Lung (tissue), 12 donors: ENCODE results near the gene RPL27. TPM values are rescaled to one million over a fixed set of nuclear protein-coding genes. Genes with fewer than 3 reads are reported as not detected.

Experiments
- ATAC-seq: fragments of 200-7000 bp; cut with Tn5 transposase; one replicate; pipeline ENCODE4 v1.9.1; 2020; ENCODE audit warnings: moderate number of reproducible peaks; ENCODE audit not compliant: insufficient read depth, low FRiP score
- DNase-seq, 3 donors: peaks; one replicate each; pipeline ENCODE4 v3.0.0-alpha.2; 2013 to 2017
- H3K27ac ChIP-seq, 2 donors: one replicate each; pipeline ENCODE4 v1.5.1; 2013; ENCODE audit warnings: mild to moderate bottlenecking in 2 of 2, moderate library complexity in 2 of 2, control low read depth in 1 of 2, inconsistent platforms in 1 of 2, low read depth in 1 of 2, low read length in 1 of 2
- H3K27me3 ChIP-seq, 3 donors: one replicate each; pipeline ENCODE4 v1.5.1; 2013; ENCODE audit warnings: low read length in 2 of 3; ENCODE audit not compliant: control insufficient read depth in 3 of 3, insufficient read depth in 3 of 3
- H3K36me3 ChIP-seq, 4 donors: one replicate each; pipeline ENCODE4 v1.5.1; 2013; ENCODE audit warnings: low read length in 4 of 4, mild to moderate bottlenecking in 1 of 4, moderate library complexity in 1 of 4; ENCODE audit not compliant: control insufficient read depth in 4 of 4, insufficient read depth in 4 of 4
- H3K4me1 ChIP-seq, 5 donors: one replicate each; pipeline ENCODE4 v1.5.1; 2013; ENCODE audit warnings: low read length in 5 of 5, mild to moderate bottlenecking in 2 of 5, moderate library complexity in 1 of 5; ENCODE audit not compliant: control insufficient read depth in 5 of 5, insufficient read depth in 5 of 5
- H3K4me3 ChIP-seq: one replicate; pipeline ENCODE4 v1.5.1; 2013; ENCODE audit warnings: mild to moderate bottlenecking, control low read depth, moderate library complexity
- H3K9ac ChIP-seq, 2 donors: one replicate each; pipeline ENCODE4 v1.5.1; 2013; ENCODE audit warnings: low read length in 2 of 2, control low read depth in 1 of 2; ENCODE audit not compliant: insufficient read depth in 1 of 2
- H3K9me3 ChIP-seq, 4 donors: one replicate each; pipeline ENCODE4 v1.5.1; 2013; ENCODE audit warnings: low read length in 3 of 4, mild to moderate bottlenecking in 1 of 4, moderate library complexity in 1 of 4; ENCODE audit not compliant: control insufficient read depth in 4 of 4, insufficient read depth in 3 of 4
- WGBS, 2 donors: extraction: QIAGEN DNeasy Blood & Tissue Kit; methylation state at CpG; one replicate each; pipeline ENCODE4 v1.1.7; 2013; 5-methylcytosine and 5-hydroxymethylcytosine counted together
- polyA plus RNA-seq, 2 donors: library from polyadenylated mRNA; stranded (reverse); fragments of 200-250 nt; gene quantifications; one replicate each; pipeline ENCODE4 v1.2.1, GENCODE V29; 2013
- total RNA-seq, 2 donors: library from RNA; depleted of rRNA in 1 of 2; stranded (reverse); fragments of >200 nt in 1 of 2; gene quantifications; one replicate each; pipeline ENCODE4 v1.2.1, GENCODE V29; 2014 to 2021
- TF ChIP-seq, protein P1 (sequence below): IDR thresholded peaks from 2 replicates; pipeline ENCODE4 v1.5.1; 2012; ENCODE audit warnings: mild to moderate bottlenecking; ENCODE audit errors: control extremely low read depth, extremely low read depth
- donor health status: control.
- donor health status: control.
- donor health status: Bipolar disorder and iron deficiency.
- donor health status: healthy.
- donor health status: DM: yes; HTN: yes; CAD: no.

Gene RPL27
- total and polyA plus RNA-seq, 4 donors = 665 to 3,245 (median 1,584) TPM

DNA sequence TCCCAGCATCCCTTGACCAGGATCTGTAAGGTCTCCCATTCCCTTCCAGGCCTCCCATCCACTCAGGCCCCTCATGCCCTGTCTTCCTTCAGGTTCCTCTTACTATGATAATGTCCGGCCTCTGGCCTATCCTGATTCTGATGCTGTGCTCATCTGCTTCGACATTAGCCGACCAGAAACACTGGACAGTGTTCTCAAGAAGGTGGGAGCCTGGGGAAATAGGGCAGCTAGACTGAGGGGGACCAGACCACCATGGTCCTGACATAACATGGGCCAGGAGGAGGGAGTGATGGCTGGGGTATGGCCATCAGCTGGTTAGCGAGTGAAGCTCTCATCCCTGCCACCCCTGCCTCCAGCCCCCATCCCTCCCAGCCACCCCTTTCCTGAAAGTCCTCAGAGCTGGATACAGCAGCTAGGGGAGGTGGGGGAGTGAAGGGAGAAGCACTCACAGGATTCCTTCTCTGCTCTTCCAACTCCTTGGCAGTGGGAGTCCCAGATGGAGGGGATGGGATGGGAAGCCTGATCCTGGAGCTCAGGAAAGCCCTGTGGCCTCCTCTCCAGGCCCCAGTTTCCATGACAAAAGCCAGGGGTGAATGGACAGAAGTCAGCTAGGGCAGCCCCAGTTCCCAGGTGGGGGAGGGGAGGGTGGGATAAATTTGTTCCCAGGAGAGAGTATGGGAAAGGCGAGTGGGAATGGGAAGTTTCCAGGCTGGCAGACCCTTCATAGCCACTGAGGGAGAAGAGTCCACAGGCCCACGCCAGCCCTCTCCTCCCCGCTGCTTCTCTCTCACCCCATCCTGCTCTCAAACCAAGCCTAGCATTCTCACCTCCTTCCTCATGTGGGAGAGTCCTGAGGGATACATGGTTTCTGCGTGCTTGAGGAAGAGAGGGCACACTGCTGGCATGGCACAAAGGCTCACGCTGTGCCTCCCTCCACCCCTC lies 29.1 kb downstream of the RPL27 start:
- DNase-seq (no peak), ATAC-seq (no peak)
- WGBS, 2 donors = 83 to 90% methylated on average over 9 of the region's 9 CpGs

DNA sequence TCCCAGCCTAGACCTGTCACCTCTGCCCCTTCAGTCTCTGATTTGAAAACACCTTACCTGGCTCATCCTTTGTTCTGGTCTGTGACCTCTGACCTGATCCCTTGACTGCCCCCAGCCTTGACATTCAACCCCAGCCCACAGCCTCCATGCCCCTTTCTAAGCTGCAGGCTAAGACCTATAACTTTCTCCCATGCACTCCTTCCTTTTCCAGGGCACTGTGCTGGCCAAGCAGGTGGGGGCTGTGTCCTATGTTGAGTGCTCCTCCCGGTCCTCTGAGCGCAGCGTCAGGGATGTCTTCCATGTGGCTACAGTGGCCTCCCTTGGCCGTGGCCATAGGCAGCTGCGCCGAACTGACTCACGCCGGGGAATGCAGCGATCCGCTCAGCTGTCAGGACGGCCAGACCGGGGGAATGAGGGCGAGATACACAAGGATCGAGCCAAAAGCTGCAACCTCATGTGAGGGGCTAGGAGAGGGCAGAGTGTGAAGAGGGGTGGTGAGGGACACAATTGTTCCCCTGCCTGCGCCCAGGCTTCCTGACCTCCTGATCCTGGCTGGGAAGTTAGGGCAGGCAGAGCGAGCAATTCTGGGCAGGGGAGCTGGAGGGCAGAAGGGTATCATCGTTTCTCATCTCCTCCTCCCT lies 30.1 kb downstream of the RPL27 start:
- TF ChIP-seq, protein P1, sequence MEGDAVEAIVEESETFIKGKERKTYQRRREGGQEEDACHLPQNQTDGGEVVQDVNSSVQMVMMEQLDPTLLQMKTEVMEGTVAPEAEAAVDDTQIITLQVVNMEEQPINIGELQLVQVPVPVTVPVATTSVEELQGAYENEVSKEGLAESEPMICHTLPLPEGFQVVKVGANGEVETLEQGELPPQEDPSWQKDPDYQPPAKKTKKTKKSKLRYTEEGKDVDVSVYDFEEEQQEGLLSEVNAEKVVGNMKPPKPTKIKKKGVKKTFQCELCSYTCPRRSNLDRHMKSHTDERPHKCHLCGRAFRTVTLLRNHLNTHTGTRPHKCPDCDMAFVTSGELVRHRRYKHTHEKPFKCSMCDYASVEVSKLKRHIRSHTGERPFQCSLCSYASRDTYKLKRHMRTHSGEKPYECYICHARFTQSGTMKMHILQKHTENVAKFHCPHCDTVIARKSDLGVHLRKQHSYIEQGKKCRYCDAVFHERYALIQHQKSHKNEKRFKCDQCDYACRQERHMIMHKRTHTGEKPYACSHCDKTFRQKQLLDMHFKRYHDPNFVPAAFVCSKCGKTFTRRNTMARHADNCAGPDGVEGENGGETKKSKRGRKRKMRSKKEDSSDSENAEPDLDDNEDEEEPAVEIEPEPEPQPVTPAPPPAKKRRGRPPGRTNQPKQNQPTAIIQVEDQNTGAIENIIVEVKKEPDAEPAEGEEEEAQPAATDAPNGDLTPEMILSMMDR = no peak
- Histone ChIP-seq H3K4me1 (peaks cover 0 to 9% (median 2%) of the 10 kb centered on the region in 5 donors), H3K27me3 (no peaks in the 10 kb centered on the region), H3K4me3 (no peak overlapping the region), H3K36me3 (no peaks in the 10 kb centered on the region), H3K9ac (no peak overlapping the region), H3K27ac (no peak overlapping the region), H3K9me3 (no peaks in the 10 kb centered on the region)
- ATAC-seq (no peak), DNase-seq (no peak)
- 87 to 94% methylated on average over 17 of the region's 17 CpGs for WGBS, 2 donors

More for the DNA sequence above, 29.1 kb downstream of the RPL27 start:
- H3K4me1 ChIP-seq = peaks cover 0 to 9% (median 2%) of the 10 kb centered on the region in 5 donors
- TF ChIP-seq, protein P1 = no peak
- no peak overlapping the region for H3K27ac ChIP-seq
- H3K27me3 ChIP-seq = no peaks in the 10 kb centered on the region
- H3K9me3 ChIP-seq = no peaks in the 10 kb centered on the region
- no peak overlapping the region for H3K4me3 ChIP-seq
- no peak overlapping the region for H3K9ac ChIP-seq
- H3K36me3 ChIP-seq = no peaks in the 10 kb centered on the region

DNA sequence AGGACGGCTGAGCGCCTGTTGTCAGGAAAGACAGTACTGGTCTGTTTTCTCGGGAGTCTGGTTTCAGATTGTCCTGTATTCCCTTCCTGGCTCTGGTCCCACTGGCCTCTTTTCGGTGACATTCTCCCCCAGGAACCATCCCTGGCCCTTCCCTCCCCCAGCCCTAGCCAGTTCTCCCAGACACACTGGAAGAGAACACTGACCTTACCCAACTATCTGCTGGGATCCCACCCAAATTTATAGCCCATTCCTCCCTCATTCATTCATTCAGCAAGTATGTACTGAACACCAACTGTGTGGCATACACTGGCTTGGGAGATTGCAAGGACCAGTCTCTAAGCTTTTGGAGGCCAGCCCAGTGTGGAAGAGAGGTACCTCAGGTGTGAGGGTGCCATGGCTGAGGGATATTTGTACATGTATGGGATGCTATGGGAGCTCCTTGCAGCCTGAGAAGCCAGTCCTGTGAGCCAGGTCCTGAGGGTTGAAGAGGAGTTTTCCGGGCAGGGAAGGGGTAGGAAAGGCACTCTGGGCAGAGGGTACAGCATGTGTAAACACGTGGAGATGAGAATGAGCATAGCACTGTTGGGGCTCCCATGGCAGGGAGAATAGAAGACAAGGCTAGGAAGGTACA lies 32.0 kb downstream of the RPL27 start:
- TF ChIP-seq, protein P1 = no peak
- WGBS, 2 donors = 76 to 82% methylated on average over 6 of the region's 6 CpGs
- ATAC-seq = no peak
- Histone ChIP-seq H3K4me1 (peaks cover 0 to 17% (median 2%) of the 10 kb centered on the region in 5 donors), H3K9ac (no peak overlapping the region), H3K4me3 (no peak overlapping the region), H3K27me3 (no peaks in the 10 kb centered on the region), H3K27ac (no peak overlapping the region), H3K9me3 (no peaks in the 10 kb centered on the region), H3K36me3 (no peaks in the 10 kb centered on the region)
- no peak for DNase-seq
